Vagina (tissue), 2 donors: ENCODE results near the gene LEKR1. TPM values are rescaled to one million over a fixed set of nuclear protein-coding genes. Genes with fewer than 3 reads are reported as not detected.

ENCODE experiments used
- DNase-seq, 2 donors: peaks; one replicate each; pipeline ENCODE4 v3.0.0-alpha.2; 2017; ENCODE audit errors: extremely low spot score in 2 of 2
- H3K27ac ChIP-seq: fragments of 200-600 bp; sonication (generic); one replicate; pipeline ENCODE4 v1.5.1; 2019
- H3K27me3 ChIP-seq: fragments of 200-600 bp; sonication (generic); one replicate; pipeline ENCODE4 v1.5.1; 2019
- H3K36me3 ChIP-seq, 2 donors: fragments of 200-600 bp; sonication (generic); one replicate each; pipeline ENCODE4 v1.5.1; 2017 to 2019
- H3K4me1 ChIP-seq: fragments of 200-600 bp; sonication (generic); one replicate; pipeline ENCODE4 v1.5.1; 2019
- H3K4me3 ChIP-seq, 2 donors: fragments of 200-600 bp; sonication (generic); 1 replicate in 1 of 2; 2 replicates in 1 of 2; pipeline ENCODE4 v1.5.1; 2016 to 2019
- H3K9me3 ChIP-seq: fragments of 200-600 bp; sonication (generic); one replicate; pipeline ENCODE4 v1.5.1; 2019
- CTCF ChIP-seq, 3 experiments: fragments of 450-650 bp in 2 of 3; fragments of 200-600 bp in 1 of 3; sonication (generic) in 1 of 3; IDR thresholded peaks; one replicate each; pipeline ENCODE4 v1.5.1; 2017 to 2019; ENCODE audit warnings: antibody characterized with exemption in 3 of 3, mild to moderate bottlenecking in 2 of 3, moderate library complexity in 2 of 3
- POLR2A ChIP-seq, 2 donors: fragments of 450-650 bp; IDR thresholded peaks; one replicate each; pipeline ENCODE4 v1.6.1; 2017; ENCODE audit warnings: antibody characterized with exemption in 2 of 2, mild to moderate bottlenecking in 2 of 2, moderate library complexity in 2 of 2
- POLR2AphosphoS5 ChIP-seq, 2 donors: sonication (generic); formaldehyde crosslinking; IDR thresholded peaks; one replicate each; pipeline ENCODE4 v1.9.0; 2017; ENCODE audit warnings: antibody characterized with exemption in 2 of 2, mild to moderate bottlenecking in 2 of 2, low read depth in 1 of 2; ENCODE audit not compliant: insufficient read depth in 1 of 2
- intact Hi-C: fragments of 100-400 bp; cut with DNase I; formaldehyde crosslinking; loops from one replicate; pipeline ENCODE4 v1.15.1; 2023
- total RNA-seq: library from RNA; depleted of rRNA; stranded (reverse); fragments of >200 nt; gene quantifications from one replicate; pipeline ENCODE4 v1.2.3, GENCODE V29; 2016

LEKR1 gene
- total RNA-seq, 1 donor from 2014 or later: not detected

GRCh38 chr3:157065201-157065600, 239.0 kb downstream of the LEKR1 start:
- DNase-seq: no peak
- Histone ChIP-seq H3K27me3 (no peaks in the 10 kb centered on the region), H3K9me3 (no peaks in the 10 kb centered on the region), H3K36me3 (no peaks in the 10 kb centered on the region), H3K4me3 (no peak overlapping the region), H3K27ac (no peak overlapping the region), H3K4me1 (peaks cover 2% of the 10 kb centered on the region)
- TF ChIP-seq POLR2A (IDR thresholded peaks at IDR 0.05) (no peak), CTCF (IDR thresholded peaks at IDR 0.05) (no peak), POLR2AphosphoS5 (IDR thresholded peaks at IDR 0.05; ENCODE audit: insufficient read depth in 1 of 2, low read depth in 1 of 2) (no peak)
- intact Hi-C loops: no loop called here

GRCh38 chr3:157066335-157067098, 240.4 kb downstream of the LEKR1 start:
- Histone ChIP-seq H3K27me3 (no peaks in the 10 kb centered on the region), H3K27ac (no peak overlapping the region), H3K4me1 (peaks cover 10% of the 10 kb centered on the region), H3K9me3 (no peaks in the 10 kb centered on the region), H3K4me3 (no peak overlapping the region), H3K36me3 (no peaks in the 10 kb centered on the region)
- no peak for DNase-seq
- intact Hi-C loops: no loop called here
- TF ChIP-seq CTCF (IDR thresholded peaks at IDR 0.05) (no peak), POLR2A (IDR thresholded peaks at IDR 0.05) (no peak), POLR2AphosphoS5 (IDR thresholded peaks at IDR 0.05; ENCODE audit: insufficient read depth in 1 of 2, low read depth in 1 of 2) (no peak)

GRCh38 chr3:157067114-157067513, 241.0 kb downstream of the LEKR1 start:
- intact Hi-C loops: no loop called here
- H3K27me3 ChIP-seq: no peaks in the 10 kb centered on the region
- H3K36me3 ChIP-seq: no peaks in the 10 kb centered on the region
- TF ChIP-seq CTCF (IDR thresholded peaks at IDR 0.05) (no peak), POLR2A (IDR thresholded peaks at IDR 0.05) (no peak), POLR2AphosphoS5 (IDR thresholded peaks at IDR 0.05; ENCODE audit: insufficient read depth in 1 of 2, low read depth in 1 of 2) (no peak)
- no peaks in the 10 kb centered on the region for H3K9me3 ChIP-seq
- H3K4me3 ChIP-seq: no peak overlapping the region
- H3K4me1 ChIP-seq: peaks cover 10% of the 10 kb centered on the region
- no peak for DNase-seq
- H3K27ac ChIP-seq: no peak overlapping the region

GRCh38 chr3:157069406-157069805, 243.3 kb downstream of the LEKR1 start:
- intact Hi-C loops: no loop called here
- no peak overlapping the region for H3K27ac ChIP-seq
- no peaks in the 10 kb centered on the region for H3K36me3 ChIP-seq
- H3K27me3 ChIP-seq: no peaks in the 10 kb centered on the region
- H3K4me1 ChIP-seq: peaks cover 10% of the 10 kb centered on the region
- no peak overlapping the region for H3K4me3 ChIP-seq
- TF ChIP-seq CTCF (IDR thresholded peaks at IDR 0.05): no peak
- no peak for TF ChIP-seq POLR2AphosphoS5 (IDR thresholded peaks at IDR 0.05; ENCODE audit: insufficient read depth in 1 of 2, low read depth in 1 of 2)
- no peak for TF ChIP-seq POLR2A (IDR thresholded peaks at IDR 0.05)
- no peak for DNase-seq
- H3K9me3 ChIP-seq: no peaks in the 10 kb centered on the region
